Measurements from ENCODE around the gene GRWD1.

The GRWD1 gene

DNA sequence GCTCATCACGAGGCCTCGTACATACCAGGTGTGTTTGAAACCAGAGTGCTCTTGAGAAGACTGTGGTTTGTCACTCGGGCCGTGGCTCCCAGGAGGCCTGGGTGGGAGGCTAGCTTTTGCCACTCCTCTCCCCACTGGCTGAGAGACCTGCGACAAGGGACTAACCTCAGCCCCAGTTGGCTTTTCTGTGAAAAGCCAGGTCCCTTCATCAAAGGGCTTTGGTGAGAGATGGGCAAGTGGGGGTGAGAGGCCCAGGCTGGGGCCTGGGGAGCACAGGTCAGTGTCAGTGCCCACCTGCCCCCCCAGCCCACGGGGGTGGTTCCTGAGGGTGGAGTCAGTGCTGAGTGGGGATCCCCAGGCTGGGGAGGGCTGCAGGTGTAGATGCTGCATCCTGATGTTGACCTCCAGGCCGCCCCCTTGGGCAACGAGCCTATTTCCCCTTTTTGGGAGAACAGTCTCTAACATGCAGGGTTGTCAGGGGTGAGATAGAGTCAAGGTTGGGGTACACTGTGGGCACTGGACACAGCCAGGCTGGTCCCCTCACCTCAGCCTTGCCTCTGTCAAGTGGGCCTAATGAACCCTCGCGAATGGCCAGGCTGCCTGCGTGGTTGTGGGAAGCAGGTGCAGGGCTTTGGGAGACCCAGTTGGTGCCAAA lies 10.3 kb downstream of the GRWD1 start:
- no peak for DNase-seq (ENCODE audit: low read depth in 1 of 2, low spot score in 1 of 2)

DNA sequence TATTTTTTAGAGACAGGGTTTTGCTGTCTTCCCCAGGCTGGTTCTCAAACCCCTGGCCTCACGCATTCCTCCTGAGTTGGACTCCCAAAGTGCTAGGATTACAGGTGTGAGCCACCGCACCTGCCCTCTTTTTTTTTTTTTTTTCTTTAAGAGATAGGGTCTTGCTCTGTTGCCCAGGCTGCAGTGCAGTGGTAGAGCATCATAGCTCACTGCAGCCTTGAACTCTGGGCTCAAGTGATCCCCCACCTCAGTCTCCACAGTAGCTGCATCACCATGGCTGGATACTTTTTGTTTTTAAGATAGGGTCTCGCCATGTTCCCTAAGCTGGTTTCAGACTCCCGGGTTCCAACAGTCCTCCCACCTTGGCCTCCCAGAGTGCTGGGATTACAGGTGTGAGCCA lies 11.1 kb downstream of the GRWD1 start:
- no peak for DNase-seq (ENCODE audit: low read depth in 1 of 2, low spot score in 1 of 2)

DNA sequence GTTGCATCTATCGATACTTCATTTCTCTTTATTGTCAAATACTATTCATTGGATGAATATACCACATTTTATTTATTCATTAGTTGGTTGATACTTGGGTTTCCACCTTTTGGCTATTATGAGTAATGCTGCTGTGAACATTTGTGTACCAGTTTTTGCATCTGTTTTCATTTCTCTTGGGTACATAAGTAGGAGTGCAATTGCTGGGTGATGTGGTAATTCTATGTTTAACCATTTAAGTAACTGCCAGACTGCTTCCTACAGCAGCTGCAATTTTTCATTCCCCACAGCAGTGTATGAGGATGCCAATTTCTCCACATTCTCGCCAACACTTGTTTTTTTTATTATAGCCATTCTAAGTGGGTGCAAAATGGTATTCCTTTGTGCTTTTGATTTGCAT lies 12.2 kb downstream of the GRWD1 start:
- no peak for DNase-seq (ENCODE audit: low read depth in 1 of 2, low spot score in 1 of 2)

DNA sequence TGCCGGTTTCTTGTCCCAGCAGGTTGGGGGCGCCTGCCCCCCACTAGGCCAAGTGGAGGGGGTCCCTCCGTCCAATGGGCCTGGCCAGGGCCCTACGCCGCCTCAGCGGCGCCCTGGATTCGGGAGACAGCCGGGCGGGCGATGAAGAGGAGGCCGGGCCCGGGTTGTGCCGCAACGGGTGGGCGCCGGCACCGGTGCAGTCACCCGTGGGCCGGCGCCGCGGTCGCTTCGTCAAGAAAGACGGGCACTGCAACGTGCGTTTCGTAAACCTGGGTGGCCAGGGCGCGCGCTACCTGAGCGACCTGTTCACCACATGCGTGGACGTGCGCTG lies 15.8 kb downstream of the GRWD1 start:
- no peak for DNase-seq (ENCODE audit: low read depth in 1 of 2, low spot score in 1 of 2)

DNA sequence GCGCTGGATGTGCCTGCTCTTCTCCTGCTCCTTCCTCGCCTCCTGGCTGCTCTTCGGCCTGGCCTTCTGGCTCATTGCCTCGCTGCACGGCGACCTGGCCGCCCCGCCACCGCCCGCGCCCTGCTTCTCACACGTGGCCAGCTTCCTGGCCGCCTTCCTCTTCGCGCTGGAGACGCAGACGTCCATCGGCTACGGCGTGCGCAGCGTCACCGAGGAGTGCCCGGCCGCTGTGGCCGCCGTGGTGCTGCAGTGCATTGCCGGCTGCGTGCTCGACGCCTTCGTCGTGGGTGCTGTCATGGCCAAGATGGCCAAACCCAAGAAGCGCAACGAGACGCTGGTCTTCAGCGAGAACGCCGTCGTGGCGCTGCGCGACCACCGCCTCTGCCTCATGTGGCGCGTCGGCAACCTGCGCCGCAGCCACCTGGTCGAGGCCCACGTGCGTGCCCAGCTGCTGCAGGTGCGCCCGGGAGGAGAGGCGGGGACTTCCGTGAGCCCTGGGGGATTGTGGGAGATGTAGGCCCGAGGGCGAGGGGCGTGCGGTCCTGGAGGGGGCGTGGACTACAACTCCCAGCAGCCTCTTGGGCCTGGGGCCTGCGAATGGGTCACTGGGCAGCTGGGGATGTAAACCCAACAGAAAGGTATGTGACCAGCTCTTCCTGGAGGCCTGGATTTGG lies 16.3 kb downstream of the GRWD1 start:
- DNase-seq (ENCODE audit: low read depth in 1 of 2, low spot score in 1 of 2) = no peak

DNA sequence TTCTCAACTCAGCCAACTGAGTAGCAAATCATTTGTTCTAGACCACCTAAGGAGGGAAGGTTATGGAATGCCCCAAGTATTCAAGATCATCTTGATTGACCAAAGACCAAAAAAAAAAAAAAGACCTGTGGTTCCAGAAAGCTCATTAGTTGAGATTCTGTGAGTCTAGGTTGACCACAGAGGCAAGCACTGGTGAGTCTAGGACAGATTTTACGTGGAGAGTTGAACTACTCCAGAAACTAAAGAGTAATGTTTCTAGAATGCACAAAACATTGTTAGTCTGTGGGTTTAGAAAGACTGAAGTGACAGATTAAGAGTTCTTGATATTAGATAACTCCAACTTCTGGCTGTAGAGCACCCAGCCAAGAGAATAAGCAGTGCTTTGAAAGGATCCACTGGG lies 19.4 kb downstream of the GRWD1 start:
- no peak for DNase-seq (ENCODE audit: low read depth in 1 of 2, low spot score in 1 of 2)

DNA sequence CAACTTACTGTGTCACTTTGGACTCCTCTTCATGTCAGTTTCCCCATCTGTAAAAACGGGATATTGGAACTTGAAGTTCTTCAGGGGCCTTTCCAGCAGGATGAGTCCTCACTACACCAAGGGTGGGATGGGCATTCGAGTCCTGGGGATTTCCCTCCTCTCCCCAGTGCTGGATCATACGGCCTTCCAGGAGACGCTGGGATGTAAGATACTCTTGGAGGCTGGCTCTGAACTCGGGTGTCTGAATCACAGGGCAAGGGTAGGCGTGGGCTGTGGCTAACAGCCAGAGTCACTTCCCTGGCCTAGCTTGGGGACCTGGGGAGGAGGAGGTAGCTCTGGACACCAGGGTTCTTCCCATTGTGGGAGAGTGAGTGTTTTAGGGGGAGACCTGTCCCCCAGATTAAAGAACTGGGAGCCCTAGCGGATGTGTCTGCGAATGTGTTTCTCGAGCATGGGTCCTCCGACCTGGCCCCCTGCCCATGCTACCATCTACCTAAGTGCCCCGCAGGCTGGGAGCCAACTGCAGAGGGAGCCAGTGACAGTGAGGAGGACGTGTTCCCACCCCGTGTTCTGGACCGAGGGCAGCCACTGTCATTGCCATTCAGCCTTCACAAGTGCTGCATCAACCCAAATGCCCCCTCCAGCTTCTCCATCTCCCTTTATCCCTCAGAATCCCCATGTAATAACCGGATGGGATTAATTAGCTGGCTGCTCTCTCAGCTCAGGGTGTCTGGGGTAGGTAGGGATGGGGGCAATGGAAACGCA lies 21.0 kb downstream of the GRWD1 start:
- DNase-seq (ENCODE audit: low read depth in 1 of 2, low spot score in 1 of 2) = no peak

DNA sequence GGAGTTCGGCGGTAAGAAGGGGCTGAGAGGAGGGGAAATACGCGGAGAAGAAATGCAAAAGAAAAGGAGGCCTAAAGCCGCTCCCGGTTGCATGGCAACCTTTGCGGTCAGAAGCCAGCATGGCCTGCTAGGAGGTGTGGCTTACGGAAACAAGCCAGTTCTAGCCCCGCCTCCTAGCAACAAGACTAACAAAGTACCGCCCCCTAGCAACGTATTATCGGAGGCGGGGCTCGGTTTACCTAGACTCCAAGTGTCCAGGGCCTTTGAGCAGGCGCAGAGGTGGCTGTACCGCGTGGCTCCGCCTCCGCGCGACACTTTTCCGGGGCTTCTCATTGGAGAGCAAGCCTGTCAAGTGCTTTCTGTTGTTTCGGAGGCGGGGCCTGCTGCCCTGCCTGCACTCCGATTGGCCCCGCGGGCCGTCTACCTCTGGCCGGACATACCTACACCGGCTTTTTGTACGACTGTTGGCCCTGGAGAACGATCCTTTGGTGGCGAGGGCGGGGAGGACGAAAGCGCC lies 23.0 kb downstream of the GRWD1 start:
- peak; percentile 95 to 99 for DNase-seq (ENCODE audit: low read depth in 1 of 2, low spot score in 1 of 2)

DNA sequence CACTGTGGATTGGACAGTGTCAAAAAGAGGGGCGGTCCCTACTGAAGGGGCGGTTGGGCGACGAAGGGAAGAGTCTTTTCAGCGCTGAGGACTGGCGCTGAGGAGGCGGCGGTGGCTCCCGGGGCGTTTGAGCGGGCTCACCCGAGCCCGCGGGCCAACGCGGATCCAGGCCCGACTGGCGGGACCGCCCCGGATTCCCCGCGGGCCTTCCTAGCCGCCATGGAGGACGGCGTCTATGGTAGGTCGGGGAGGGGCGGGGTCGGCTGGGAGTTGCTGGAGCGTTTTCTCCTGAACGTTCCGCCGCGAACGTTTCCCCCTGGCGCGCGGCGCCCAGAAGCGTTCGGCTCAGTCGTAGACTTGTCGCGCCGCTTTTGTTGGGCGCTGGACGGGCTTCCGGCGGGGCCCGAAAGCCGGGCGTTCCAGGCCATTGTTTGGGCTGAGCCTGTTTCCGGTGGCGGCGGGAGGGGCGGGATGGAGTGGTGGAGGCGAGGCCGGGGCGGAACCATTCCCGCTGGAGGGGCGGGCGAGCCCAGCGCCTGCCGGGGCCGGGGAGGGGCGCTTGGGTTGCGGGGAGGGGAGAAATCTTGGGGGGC lies 23.6 kb downstream of the GRWD1 start, which contains the start of gene CYTH2:
TSS of gene CYTH2 (plus strand) at position 81 of the 593 bp plus-strand sequence. CDS start at position 220, 139 bp downstream.
- peak; percentile 41 to 55 for DNase-seq (ENCODE audit: low read depth in 1 of 2, low spot score in 1 of 2)

DNA sequence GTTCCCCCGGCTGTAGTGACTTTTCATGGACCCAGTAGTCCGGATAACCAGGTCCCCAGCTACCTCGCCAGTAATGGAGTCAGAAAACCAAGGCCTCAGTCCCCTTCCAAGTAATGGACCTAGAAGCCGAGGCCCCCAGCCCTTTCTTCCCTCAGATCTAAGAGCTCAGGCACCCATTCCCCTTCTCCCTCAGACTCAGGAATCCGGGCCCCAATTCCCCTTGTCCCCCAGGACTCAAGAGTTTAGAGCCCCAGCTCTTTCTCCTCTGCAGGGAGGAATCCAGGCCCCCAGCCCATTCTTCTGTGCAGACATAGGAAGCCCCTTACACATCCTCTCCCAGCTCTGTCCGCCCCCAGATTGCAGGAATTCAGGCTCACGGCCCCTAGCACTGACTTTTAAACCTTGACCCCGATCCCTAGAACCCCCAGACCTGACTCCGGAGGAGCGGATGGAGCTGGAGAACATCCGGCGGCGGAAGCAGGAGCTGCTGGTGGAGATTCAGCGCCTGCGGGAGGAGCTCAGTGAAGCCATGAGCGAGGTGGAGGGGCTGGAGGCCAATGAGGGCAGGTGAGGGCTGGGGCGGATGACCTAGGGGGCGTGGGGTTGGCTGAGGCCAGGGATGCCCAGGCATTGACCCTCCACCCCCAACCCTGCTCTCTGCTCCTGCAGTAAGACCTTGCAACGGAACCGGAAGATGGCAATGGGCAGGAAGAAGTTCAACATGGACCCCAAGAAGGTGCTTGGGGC lies 24.3 kb downstream of the GRWD1 start:
- no peak for DNase-seq (ENCODE audit: low read depth in 1 of 2, low spot score in 1 of 2)

DNA sequence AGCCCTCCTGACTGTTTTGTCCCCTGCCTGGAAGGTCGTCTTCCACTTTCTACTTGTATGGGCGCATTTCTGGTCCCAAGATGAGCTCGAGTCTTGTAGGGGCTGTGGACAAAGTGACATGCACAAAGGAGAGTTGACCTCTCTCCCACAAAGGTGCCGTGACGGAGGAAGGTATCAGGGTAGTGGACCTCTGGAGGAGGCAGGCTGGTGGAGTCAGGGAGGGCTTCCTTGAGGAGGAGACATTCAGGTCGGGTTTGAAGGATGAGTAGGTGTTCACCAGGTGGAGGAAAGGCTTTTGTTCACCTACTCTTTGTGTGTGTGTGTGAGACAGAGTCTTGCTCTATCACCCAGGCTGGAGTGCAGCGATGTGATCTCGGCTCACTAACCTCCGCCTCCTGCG lies 25.1 kb downstream of the GRWD1 start:
- DNase-seq (ENCODE audit: low read depth in 1 of 2, low spot score in 1 of 2) = no peak

DNA sequence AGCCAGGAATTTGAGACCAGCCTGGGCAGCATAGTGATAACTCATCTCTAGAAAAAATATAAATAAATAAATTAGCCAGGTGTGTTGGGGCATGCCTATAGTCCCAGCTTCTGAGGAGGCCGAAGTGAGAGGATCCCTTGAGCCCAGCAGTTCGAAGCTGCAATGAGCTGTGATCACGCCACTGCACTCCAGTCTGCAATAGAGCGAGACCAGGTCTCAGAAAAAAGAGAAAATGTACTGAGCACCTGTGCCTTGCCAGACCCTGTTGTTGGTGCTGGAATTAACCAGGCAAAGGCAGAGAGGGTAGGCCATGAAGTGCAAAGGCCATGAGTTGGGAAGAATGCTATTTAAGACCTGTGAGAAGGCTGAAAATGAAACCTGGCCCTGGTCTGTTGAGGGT lies 26.1 kb downstream of the GRWD1 start:
- DNase-seq (ENCODE audit: low read depth in 1 of 2, low spot score in 1 of 2) = no peak

DNA sequence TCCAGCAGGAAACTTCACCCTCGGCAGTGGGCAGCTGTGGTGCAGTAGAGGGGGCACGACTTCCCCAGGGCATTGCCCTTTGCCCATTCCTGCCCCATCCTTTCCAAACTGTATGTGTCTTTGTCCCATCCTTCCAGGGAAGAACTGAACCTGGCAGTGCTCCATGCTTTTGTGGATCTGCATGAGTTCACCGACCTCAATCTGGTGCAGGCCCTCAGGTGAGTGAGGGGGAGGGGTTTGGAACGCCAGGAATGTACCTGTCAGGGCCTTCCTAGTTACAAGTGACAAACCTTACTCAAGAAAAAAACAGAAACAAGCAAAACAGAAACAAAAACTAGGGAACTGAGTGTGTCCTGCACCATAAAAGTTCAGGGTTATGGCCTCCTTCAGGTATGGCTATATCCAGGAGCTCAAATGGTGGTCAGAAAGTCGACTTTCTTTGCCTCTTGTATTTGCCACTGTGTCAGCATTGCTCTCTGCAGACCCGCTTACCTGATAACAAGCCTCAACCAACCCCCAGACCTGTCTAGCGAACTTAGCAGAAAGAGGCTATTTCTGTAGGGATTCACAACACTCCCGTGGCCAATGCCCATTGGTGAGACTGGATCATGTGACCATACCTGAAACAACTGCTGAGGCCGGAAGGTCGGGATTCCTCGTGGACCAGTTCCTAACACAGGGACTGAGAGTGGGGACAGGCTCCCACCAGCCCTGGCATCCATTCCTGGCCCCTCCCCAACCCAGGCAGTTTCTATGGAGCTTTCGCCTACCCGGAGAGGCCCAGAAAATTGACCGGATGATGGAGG lies 27.6 kb downstream of the GRWD1 start:
- no peak for DNase-seq (ENCODE audit: low read depth in 1 of 2, low spot score in 1 of 2)

DNA sequence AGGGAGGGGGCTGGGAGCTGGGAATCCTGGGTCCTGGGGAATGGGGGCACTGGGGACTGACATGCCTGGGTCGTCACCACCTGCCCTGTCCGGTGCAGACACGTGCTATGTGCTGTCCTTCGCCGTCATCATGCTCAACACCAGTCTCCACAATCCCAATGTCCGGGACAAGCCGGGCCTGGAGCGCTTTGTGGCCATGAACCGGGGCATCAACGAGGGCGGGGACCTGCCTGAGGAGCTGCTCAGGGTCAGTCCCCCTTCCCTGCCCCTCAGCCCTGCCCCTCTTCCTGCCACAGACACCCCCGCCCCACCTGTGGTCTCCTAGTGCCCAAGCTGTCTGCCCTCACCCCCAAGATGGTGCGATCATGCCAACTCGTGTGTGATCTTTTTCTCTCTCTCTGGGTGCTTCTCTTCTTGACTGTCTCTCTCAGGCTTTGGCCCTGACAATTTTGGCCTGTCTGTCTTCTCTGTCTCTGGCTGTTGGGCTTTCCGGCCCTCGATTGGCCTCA lies 28.4 kb downstream of the GRWD1 start:
- DNase-seq (ENCODE audit: low read depth in 1 of 2, low spot score in 1 of 2) = no peak

DNA sequence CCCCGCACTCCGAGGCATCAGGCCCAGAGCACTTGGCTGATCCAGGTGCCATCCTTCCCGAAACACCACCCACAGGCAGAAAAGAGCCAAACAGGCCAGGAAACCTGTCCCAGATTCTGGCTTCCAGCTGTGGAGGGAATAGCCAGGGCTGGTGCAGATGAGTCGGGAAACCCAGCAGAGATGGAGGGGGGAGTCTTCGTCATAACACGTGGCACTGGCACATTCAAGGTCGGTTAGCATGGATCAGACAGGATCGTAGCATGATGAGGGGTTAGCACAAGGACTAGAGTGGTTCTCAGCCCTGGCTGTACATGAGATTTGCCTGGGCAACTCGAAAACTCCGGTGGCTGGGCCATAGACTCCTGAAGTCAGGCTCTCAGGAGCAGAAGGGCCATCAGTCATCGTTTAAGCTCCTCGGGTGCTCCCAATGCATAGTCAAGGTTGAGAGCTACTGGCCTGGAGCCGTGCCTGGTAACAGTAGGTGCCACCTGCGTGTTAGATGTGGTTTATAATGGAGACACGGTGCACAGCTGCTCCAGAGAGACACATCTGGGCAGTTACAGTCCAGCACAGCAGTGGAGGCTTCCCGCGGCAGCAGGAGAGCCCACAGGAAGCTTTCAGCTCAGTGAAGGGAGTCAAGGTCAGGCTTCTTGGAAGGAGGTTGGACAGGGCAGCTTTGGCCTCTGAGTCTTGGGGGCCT lies 29.7 kb downstream of the GRWD1 start:
- no peak for DNase-seq (ENCODE audit: low read depth in 1 of 2, low spot score in 1 of 2)

DNA sequence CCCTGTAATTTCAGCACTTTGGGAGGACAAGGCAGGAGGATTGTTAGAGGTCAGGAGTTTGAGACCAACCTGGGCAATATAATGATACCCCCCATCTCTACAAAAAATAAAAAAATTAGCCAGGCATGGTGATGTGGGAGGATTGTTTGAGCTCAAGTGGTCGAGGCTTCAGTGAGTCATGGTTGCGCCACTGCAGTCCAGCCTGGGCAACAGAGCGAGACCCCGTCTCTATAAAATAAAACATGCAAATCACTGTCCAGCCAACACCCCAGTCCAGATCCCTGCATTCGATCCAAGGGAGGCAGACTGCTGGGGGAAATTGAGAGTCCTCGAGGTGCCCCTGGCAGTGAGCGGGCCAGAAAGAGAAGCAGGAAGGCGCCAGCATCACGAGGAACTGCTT lies 30.4 kb downstream of the GRWD1 start:
- DNase-seq (ENCODE audit: low read depth in 1 of 2, low spot score in 1 of 2) = no peak

DNA sequence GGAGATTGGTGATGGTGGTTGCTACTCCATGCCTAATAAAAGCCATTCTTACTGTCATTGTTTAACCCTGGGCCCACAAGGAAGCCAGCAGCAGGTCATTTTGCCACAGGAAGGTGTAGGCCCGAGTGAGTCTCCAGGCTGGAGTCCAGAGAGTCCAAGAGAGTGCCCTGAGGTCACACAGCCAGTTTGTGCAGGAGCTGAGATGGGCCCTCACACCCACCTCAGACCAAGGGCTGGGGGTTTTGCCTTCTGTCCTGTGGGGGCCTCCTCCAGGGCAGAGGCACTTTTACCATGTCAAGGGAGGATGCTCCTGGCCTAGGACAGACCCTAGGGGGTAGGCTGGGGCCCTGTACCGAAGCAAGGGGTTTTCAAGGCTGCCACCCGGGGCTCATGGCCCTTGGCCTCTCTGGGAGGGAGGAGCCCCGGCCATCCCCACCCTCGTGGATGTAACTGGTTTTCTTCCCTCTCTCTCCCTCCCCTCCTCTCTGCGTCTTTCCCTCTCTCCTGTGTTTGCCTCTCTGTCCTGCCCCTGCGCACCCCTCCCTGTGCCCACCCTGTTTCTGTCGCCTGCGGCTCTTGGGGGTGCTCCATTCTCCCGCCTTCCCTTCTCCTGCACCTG lies 31.4 kb downstream of the GRWD1 start:
- DNase-seq (ENCODE audit: low read depth in 1 of 2, low spot score in 1 of 2) = no peak

DNA sequence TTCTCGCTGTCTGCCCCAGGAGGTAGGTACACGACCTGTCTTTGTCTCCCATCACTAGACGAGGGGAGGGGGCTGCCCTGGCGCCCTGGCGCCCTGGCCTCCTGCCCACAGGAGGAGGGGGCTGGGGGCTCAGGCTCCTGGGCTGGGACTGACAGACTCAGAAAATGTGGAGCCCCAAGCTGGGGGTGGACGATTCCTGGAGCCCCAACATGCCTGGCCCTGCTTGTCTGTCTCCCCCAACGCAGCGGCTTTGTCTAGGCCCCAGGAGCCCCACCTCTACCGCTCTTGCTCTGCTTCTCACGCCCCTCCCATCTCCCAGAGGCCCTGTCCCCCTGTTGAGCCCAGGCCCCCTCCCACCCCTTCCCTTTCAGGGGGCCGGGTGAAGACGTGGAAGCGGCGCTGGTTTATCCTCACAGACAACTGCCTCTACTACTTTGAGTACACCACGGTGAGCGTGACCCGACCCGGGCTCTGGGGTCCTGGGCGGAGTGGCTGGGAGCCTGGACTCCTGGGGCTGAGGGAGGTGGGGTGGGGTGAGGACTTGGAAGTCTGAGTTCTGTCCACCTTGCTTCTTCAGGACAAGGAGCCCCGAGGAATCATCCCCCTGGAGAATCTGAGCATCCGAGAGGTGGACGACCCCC lies 32.0 kb downstream of the GRWD1 start:
- no peak for DNase-seq (ENCODE audit: low read depth in 1 of 2, low spot score in 1 of 2)
